ENCODE measurements around the gene WFDC5. TPM values are rescaled to one million over a fixed set of nuclear protein-coding genes. Genes with fewer than 3 reads are reported as not detected.

Gene WFDC5
- total and polyA plus RNA-seq, 4 donors = not detected

DNA sequence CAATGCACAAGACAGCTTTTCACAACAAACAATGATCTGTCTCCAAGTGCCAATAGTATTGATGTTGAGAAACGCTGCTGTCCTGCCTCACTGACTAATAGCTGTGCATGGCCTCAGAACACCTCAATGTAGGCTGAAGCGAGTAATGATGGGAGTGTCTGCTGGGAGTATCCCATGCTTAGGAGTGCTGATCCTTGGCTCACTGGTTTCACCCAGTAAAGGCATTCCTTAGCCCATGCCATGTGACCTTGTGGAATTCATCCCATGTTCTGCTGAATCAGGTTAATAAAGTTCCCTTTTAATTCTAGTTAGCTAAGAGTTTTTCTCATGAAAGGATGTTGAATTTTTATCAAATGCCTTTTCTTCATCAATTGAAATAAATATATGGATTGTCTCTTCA is 13.1 kb upstream of the WFDC5 start:
- WGBS = 67% methylated on average over 2 of the region's 2 CpGs
- H3K9me3 ChIP-seq (ENCODE audit: control insufficient read depth in 4 of 4, low read length in 3 of 4) = no peaks in the 10 kb centered on the region
- no peak for DNase-seq (ENCODE audit: low spot score)
- H3K4me1 ChIP-seq (ENCODE audit: control insufficient read depth in 4 of 4, insufficient read depth in 4 of 4, low read length in 3 of 4) = no peaks in the 10 kb centered on the region
- H3K4me3 ChIP-seq (ENCODE audit: low read depth in 1 of 3, low read length in 3 of 3) = no peak overlapping the region
- no peak for TF ChIP-seq HNF4G (IDR thresholded peaks at IDR 0.05)
- TF ChIP-seq, protein P1, sequence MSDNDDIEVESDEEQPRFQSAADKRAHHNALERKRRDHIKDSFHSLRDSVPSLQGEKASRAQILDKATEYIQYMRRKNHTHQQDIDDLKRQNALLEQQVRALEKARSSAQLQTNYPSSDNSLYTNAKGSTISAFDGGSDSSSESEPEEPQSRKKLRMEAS (IDR thresholded peaks at IDR 0.05) = no peak
- no peak overlapping the region for H3K9ac ChIP-seq (ENCODE audit: low read depth in 1 of 2, low read length in 2 of 2)
- no peaks in the 10 kb centered on the region for H3K36me3 ChIP-seq (ENCODE audit: control insufficient read depth in 4 of 4, insufficient read depth in 3 of 4, low read depth in 1 of 4, low read length in 3 of 4)
- no peak overlapping the region for H3K27ac ChIP-seq (ENCODE audit: low read depth in 1 of 2, low read length in 2 of 2)
- H3K27me3 ChIP-seq (ENCODE audit: control insufficient read depth in 4 of 4, insufficient read depth in 4 of 4, low read length in 3 of 4) = peaks cover 0 to 16% (median 3%) of the 10 kb centered on the region in 4 donors

DNA sequence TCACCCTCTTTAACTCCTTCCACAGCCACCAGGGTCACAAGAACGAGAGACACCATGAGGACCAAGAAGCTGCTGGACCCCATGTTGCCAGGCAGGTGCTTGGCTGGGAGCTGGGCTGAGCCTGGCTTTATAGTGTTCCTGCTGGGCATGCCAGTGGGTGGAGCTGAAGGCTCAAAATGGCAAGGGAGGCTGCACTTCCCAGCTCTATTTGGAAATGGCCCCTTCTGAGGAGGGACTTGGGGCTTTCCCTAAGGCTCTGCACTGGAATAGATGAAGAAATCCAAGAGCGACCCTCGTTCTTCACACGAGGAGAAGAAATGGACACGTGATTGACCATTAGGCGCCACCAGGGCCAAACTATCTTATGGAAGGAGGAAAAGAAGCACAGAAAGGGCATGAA is 9.4 kb upstream of the WFDC5 start, which contains the start of gene WFDC12:
Gene WFDC12, minus strand, starts transcription at position 101 of the 400 bp plus-strand sequence. Its CDS starts 18 bp downstream, at position 83.
- H3K9ac ChIP-seq (ENCODE audit: low read depth in 1 of 2, low read length in 2 of 2) = no peak within 1 kb of the TSS
- 82% methylated on average over 6 of the region's 6 CpGs for WGBS
- no peak for TF ChIP-seq HNF4A (conservative IDR thresholded peaks at IDR 0.05)
- no peak for TF ChIP-seq FOXA1 (IDR thresholded peaks at IDR 0.05)
- TF ChIP-seq, protein P1 (IDR thresholded peaks at IDR 0.05) = no peak
- no peak for TF ChIP-seq TAF1 (conservative IDR thresholded peaks at IDR 0.05)
- no peak for TF ChIP-seq SP1 (IDR thresholded peaks at IDR 0.05)
- TF ChIP-seq NR2F2 (IDR thresholded peaks at IDR 0.05) = no peak
- no peak for TF ChIP-seq GABPA (IDR thresholded peaks at IDR 0.05 in 1 of 2, conservative IDR thresholded peaks at IDR 0.05 in 1 of 2)
- TF ChIP-seq, protein P2, sequence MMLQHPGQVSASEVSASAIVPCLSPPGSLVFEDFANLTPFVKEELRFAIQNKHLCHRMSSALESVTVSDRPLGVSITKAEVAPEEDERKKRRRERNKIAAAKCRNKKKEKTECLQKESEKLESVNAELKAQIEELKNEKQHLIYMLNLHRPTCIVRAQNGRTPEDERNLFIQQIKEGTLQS (IDR thresholded peaks at IDR 0.05) = no peak
- TF ChIP-seq JUND (IDR thresholded peaks at IDR 0.05) = no peak
- TF ChIP-seq RAD21 (IDR thresholded peaks at IDR 0.05) = no peak
- no peak for TF ChIP-seq RXRA (IDR thresholded peaks at IDR 0.05)
- no peak for TF ChIP-seq YY1 (IDR thresholded peaks at IDR 0.05)
- TF ChIP-seq EGR1 (IDR thresholded peaks at IDR 0.05; ENCODE audit: low read depth in 2 of 2) = no peak
- no peak for TF ChIP-seq FOXA2 (IDR thresholded peaks at IDR 0.05)
- TF ChIP-seq, protein P3, sequence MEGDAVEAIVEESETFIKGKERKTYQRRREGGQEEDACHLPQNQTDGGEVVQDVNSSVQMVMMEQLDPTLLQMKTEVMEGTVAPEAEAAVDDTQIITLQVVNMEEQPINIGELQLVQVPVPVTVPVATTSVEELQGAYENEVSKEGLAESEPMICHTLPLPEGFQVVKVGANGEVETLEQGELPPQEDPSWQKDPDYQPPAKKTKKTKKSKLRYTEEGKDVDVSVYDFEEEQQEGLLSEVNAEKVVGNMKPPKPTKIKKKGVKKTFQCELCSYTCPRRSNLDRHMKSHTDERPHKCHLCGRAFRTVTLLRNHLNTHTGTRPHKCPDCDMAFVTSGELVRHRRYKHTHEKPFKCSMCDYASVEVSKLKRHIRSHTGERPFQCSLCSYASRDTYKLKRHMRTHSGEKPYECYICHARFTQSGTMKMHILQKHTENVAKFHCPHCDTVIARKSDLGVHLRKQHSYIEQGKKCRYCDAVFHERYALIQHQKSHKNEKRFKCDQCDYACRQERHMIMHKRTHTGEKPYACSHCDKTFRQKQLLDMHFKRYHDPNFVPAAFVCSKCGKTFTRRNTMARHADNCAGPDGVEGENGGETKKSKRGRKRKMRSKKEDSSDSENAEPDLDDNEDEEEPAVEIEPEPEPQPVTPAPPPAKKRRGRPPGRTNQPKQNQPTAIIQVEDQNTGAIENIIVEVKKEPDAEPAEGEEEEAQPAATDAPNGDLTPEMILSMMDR (IDR thresholded peaks at IDR 0.05; ENCODE audit: low read depth, low read length, missing input control) = no peak
- H3K27ac ChIP-seq (ENCODE audit: low read depth in 1 of 2, low read length in 2 of 2) = no peak within 1 kb of the TSS
- H3K27me3 ChIP-seq (ENCODE audit: control insufficient read depth in 4 of 4, insufficient read depth in 4 of 4, low read length in 3 of 4) = peaks cover 0 to 16% (median 1%) of the 10 kb centered on the region in 4 donors
- H3K4me3 ChIP-seq (ENCODE audit: low read depth in 1 of 3, low read length in 3 of 3) = no peak within 1 kb of the TSS
- no peaks in the 10 kb centered on the region for H3K36me3 ChIP-seq (ENCODE audit: control insufficient read depth in 4 of 4, insufficient read depth in 3 of 4, low read depth in 1 of 4, low read length in 3 of 4)
- H3K4me1 ChIP-seq (ENCODE audit: control insufficient read depth in 4 of 4, insufficient read depth in 4 of 4, low read length in 3 of 4) = no peaks in the 10 kb centered on the region
- H3K9me3 ChIP-seq (ENCODE audit: control insufficient read depth in 4 of 4, low read length in 3 of 4) = no peaks in the 10 kb centered on the region
- no peak for DNase-seq (ENCODE audit: low spot score)

DNA sequence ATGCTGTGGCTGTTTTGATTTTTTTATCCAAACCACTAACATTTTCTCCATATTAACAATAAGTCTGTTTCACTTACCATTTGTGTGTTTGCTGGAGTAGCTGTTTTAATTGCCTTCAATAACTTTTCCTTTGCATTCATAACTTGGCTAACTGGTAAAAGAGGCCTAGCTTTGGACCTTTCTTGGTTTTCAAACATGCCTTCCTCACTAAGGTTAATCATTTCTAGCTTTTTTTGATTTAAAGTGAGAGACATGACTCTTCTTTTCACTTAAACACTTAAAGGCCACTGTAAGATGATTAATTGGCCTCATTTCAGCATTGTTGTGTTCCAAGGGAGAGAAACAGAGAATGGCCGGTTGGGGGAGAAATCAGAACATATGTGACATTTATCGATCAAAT is 6.4 kb upstream of the WFDC5 start:
- Histone ChIP-seq H3K9ac (ENCODE audit: low read depth in 1 of 2, low read length in 2 of 2) (no peak overlapping the region), H3K9me3 (ENCODE audit: control insufficient read depth in 4 of 4, low read length in 3 of 4) (no peaks in the 10 kb centered on the region), H3K4me3 (ENCODE audit: low read depth in 1 of 3, low read length in 3 of 3) (no peak overlapping the region), H3K4me1 (ENCODE audit: control insufficient read depth in 4 of 4, insufficient read depth in 4 of 4, low read length in 3 of 4) (no peaks in the 10 kb centered on the region), H3K36me3 (ENCODE audit: control insufficient read depth in 4 of 4, insufficient read depth in 3 of 4, low read depth in 1 of 4, low read length in 3 of 4) (no peaks in the 10 kb centered on the region), H3K27ac (ENCODE audit: low read depth in 1 of 2, low read length in 2 of 2) (no peak overlapping the region), H3K27me3 (ENCODE audit: control insufficient read depth in 4 of 4, insufficient read depth in 4 of 4, low read length in 3 of 4) (peaks cover 0 to 12% (median 1%) of the 10 kb centered on the region in 4 donors)
- WGBS = 95% methylated on average over 2 of the region's 2 CpGs
- DNase-seq (ENCODE audit: low spot score) = no peak
- TF ChIP-seq GABPA (IDR thresholded peaks at IDR 0.05 in 1 of 2, conservative IDR thresholded peaks at IDR 0.05 in 1 of 2) (no peak), SP1 (IDR thresholded peaks at IDR 0.05) (no peak), TAF1 (conservative IDR thresholded peaks at IDR 0.05) (no peak), HNF4A (conservative IDR thresholded peaks at IDR 0.05) (no peak), EGR1 (IDR thresholded peaks at IDR 0.05; ENCODE audit: low read depth in 2 of 2) (no peak), FOXA1 (IDR thresholded peaks at IDR 0.05) (no peak), NR2F2 (IDR thresholded peaks at IDR 0.05) (no peak), RXRA (IDR thresholded peaks at IDR 0.05) (no peak)
- TF ChIP-seq, protein P2 (IDR thresholded peaks at IDR 0.05) = no peak
- TF ChIP-seq, protein P3 (IDR thresholded peaks at IDR 0.05; ENCODE audit: low read depth, low read length, missing input control) = no peak
- TF ChIP-seq, protein P4, sequence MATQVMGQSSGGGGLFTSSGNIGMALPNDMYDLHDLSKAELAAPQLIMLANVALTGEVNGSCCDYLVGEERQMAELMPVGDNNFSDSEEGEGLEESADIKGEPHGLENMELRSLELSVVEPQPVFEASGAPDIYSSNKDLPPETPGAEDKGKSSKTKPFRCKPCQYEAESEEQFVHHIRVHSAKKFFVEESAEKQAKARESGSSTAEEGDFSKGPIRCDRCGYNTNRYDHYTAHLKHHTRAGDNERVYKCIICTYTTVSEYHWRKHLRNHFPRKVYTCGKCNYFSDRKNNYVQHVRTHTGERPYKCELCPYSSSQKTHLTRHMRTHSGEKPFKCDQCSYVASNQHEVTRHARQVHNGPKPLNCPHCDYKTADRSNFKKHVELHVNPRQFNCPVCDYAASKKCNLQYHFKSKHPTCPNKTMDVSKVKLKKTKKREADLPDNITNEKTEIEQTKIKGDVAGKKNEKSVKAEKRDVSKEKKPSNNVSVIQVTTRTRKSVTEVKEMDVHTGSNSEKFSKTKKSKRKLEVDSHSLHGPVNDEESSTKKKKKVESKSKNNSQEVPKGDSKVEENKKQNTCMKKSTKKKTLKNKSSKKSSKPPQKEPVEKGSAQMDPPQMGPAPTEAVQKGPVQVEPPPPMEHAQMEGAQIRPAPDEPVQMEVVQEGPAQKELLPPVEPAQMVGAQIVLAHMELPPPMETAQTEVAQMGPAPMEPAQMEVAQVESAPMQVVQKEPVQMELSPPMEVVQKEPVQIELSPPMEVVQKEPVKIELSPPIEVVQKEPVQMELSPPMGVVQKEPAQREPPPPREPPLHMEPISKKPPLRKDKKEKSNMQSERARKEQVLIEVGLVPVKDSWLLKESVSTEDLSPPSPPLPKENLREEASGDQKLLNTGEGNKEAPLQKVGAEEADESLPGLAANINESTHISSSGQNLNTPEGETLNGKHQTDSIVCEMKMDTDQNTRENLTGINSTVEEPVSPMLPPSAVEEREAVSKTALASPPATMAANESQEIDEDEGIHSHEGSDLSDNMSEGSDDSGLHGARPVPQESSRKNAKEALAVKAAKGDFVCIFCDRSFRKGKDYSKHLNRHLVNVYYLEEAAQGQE (IDR thresholded peaks at IDR 0.05) = no peak
